Uterus (tissue), 2 donors: ENCODE measurements around the gene CALML6.

Source experiments
- POLR2A ChIP-seq, 2 donors: fragments of 450-650 bp; IDR thresholded peaks; one replicate each; pipeline ENCODE4 v1.6.1; 2016; ENCODE audit warnings: antibody characterized with exemption in 2 of 2, mild to moderate bottlenecking in 1 of 2, moderate library complexity in 1 of 2
- TF ChIP-seq, protein P1 (sequence below), 4 experiments: fragments of 200-600 bp in 2 of 4; fragments of 450-650 bp in 2 of 4; sonication (generic) in 2 of 4; IDR thresholded peaks; one replicate each; pipeline ENCODE4 v1.5.1; 2016 to 2019; ENCODE audit warnings: antibody characterized with exemption in 4 of 4, mild to moderate bottlenecking in 2 of 4, moderate library complexity in 1 of 4

DNA sequence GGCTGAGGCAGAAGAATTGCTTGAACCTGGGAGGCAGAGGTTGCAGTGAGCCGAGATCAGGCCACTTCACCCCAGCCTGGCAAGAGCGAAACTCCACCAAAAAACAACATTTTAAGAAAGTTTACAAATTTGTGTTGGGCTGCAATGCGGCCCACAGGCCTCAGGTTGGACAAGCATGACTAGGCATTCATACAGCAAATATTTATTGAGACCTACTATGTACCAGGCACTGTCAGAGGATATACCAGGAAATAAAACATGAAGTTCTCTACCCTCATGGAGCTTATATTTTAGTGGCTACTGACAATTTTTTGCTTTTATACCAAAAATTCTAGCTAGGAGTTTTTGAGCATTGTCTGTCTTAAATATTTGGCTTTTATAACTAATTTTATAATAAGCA is 47.9 kb upstream of the CALML6 start:
- TF ChIP-seq, protein P1, sequence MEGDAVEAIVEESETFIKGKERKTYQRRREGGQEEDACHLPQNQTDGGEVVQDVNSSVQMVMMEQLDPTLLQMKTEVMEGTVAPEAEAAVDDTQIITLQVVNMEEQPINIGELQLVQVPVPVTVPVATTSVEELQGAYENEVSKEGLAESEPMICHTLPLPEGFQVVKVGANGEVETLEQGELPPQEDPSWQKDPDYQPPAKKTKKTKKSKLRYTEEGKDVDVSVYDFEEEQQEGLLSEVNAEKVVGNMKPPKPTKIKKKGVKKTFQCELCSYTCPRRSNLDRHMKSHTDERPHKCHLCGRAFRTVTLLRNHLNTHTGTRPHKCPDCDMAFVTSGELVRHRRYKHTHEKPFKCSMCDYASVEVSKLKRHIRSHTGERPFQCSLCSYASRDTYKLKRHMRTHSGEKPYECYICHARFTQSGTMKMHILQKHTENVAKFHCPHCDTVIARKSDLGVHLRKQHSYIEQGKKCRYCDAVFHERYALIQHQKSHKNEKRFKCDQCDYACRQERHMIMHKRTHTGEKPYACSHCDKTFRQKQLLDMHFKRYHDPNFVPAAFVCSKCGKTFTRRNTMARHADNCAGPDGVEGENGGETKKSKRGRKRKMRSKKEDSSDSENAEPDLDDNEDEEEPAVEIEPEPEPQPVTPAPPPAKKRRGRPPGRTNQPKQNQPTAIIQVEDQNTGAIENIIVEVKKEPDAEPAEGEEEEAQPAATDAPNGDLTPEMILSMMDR (IDR thresholded peaks at IDR 0.05): no peak
- TF ChIP-seq POLR2A (IDR thresholded peaks at IDR 0.05): no peak
